Left lung (tissue), 10 donors: ENCODE measurements around the gene VAMP2. TPM values are rescaled to one million over a fixed set of nuclear protein-coding genes. Genes with fewer than 3 reads are reported as not detected.

Experiments
- ATAC-seq: fragments of 200-7000 bp; cut with Tn5 transposase; one replicate; pipeline ENCODE4 v1.9.1; 2020; ENCODE audit warnings: moderate library complexity
- DNase-seq, 4 donors: peaks; one replicate each; pipeline ENCODE4 v3.0.0-alpha.2; 2013 to 2020
- H3K27ac ChIP-seq, 2 donors: fragments of 200-600 bp; sonication (generic) in 1 of 2; one replicate each; pipeline versions ENCODE4 v1.5.0 to v1.8.0; 2020 to 2021
- H3K27me3 ChIP-seq, 2 donors: fragments of 200-600 bp; sonication (generic) in 1 of 2; one replicate each; pipeline versions ENCODE4 v1.5.0 to v1.8.0; 2020 to 2021
- H3K36me3 ChIP-seq, 2 donors: fragments of 200-600 bp; sonication (generic) in 1 of 2; one replicate each; pipeline versions ENCODE4 v1.5.0 to v1.8.0; 2020 to 2021
- H3K4me1 ChIP-seq, 2 donors: fragments of 200-600 bp; one replicate each; pipeline ENCODE4 v1.8.0; 2021
- H3K4me3 ChIP-seq, 2 donors: fragments of 200-600 bp; sonication (generic) in 1 of 2; one replicate each; pipeline versions ENCODE4 v1.5.0 to v1.8.0; 2020 to 2021; ENCODE audit warnings: mild to moderate bottlenecking in 1 of 2
- H3K9me3 ChIP-seq, 2 donors: fragments of 200-600 bp; sonication (generic) in 1 of 2; one replicate each; pipeline versions ENCODE4 v1.5.0 to v1.8.0; 2020 to 2021
- intact Hi-C, 2 donors: fragments of 100-400 bp; cut with DNase I; formaldehyde crosslinking; loops; one replicate each; pipeline versions ENCODE4 v1.11.2 to v1.14.2; 2022
- polyA plus RNA-seq, 6 donors: library from polyadenylated mRNA; unstranded; fragments of 120-200 nt; gene quantifications; one replicate each; pipeline ENCODE4 v1.2.1, GENCODE V29; 2013; ENCODE audit not compliant: insufficient read length in 6 of 6
- total RNA-seq, 2 donors: library from RNA; stranded (reverse); fragmentation: NEBNext Ultra II Directional; extraction: Animal tissue kit (Norgen Biotek cat#: 25700); gene quantifications; one replicate each; pipeline ENCODE4 v1.2.1, GENCODE V29; 2021
- TF ChIP-seq, protein P1 (sequence below), 2 donors: fragments of 200-600 bp; sonication (generic) in 1 of 2; IDR thresholded peaks; one replicate each; pipeline versions ENCODE4 v1.5.0 to v1.8.0; 2021; ENCODE audit warnings: antibody characterized with exemption in 2 of 2
- donor health status: DM: no; HTN: yes; CAD: no.
- donor health status: DM: no; HTN: no; CAD: no.

VAMP2 gene
- total and polyA plus RNA-seq, 8 donors: 48.3 to 108 (median 99.8) TPM

DNA sequence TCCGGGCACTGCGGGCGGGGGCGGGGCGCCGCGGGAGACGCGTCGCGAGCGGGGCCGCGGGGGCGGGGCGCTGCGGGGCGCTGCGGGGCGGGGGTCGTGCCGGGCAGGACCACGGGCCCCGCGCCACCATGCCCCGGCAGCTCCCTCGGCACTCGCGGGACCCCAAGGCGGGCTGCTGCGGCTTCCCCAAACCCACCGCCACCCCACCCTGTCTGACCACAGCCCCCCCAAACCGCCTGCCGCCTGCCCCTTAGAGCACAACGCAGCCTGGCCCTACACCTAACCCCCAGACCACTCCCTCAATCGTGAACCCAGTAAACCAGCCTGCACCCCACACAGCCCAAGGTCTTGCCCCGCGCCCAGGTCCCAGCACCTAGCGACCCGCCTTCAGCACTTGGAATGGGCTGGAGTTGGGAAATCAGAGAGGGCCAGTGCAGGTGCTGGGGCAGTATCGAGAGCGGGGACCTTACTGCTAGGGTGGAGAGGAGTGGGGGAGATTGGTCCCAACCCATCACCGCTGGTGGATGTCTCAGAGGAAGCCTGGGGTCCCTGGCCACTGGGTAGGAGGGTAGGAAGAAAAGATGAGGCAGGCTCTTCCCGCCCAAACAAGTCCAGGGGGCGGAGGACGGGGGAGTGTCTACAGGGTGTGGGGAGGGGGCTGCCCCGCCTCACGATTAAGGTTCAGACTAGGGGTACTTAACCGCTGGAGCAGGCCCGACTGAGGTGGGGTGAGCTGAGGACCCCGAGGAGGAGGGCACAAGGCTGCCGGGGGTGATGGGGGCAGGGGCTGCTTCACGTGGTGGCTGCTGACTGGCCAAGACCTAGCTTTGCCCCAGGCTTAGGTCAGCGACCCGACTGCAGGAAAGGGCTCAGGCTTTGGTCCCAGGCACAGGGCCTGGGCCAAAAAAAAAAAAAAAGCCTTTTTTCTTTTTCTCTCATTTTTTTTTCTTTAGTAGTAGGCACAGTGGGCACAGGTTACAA is 539 bp upstream of the VAMP2 start:
- peak; percentile 30 for ATAC-seq
- Histone ChIP-seq H3K4me3 (peak overlapping the region; percentile 87 to 99), H3K9me3 (no peaks in the 10 kb centered on the region), H3K36me3 (peaks cover 0 to 27% of the 10 kb centered on the region in 2 donors), H3K27me3 (no peaks in the 10 kb centered on the region), H3K4me1 (peaks cover 28 to 59% of the 10 kb centered on the region in 2 donors), H3K27ac (peak overlapping the region; percentile 92 to 95)
- intact Hi-C loops: no loop called here
- peak in 1 of 4 donors; percentile 41 for DNase-seq
- TF ChIP-seq, protein P1, sequence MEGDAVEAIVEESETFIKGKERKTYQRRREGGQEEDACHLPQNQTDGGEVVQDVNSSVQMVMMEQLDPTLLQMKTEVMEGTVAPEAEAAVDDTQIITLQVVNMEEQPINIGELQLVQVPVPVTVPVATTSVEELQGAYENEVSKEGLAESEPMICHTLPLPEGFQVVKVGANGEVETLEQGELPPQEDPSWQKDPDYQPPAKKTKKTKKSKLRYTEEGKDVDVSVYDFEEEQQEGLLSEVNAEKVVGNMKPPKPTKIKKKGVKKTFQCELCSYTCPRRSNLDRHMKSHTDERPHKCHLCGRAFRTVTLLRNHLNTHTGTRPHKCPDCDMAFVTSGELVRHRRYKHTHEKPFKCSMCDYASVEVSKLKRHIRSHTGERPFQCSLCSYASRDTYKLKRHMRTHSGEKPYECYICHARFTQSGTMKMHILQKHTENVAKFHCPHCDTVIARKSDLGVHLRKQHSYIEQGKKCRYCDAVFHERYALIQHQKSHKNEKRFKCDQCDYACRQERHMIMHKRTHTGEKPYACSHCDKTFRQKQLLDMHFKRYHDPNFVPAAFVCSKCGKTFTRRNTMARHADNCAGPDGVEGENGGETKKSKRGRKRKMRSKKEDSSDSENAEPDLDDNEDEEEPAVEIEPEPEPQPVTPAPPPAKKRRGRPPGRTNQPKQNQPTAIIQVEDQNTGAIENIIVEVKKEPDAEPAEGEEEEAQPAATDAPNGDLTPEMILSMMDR (IDR thresholded peaks at IDR 0.05): no peak

- peaks cover 32 to 76% of the 10 kb centered on the region in 2 donors for H3K4me1 ChIP-seq
- DNase-seq (peak in 1 of 4 donors; percentile 66), ATAC-seq (no peak)
- peak overlapping the region; percentile 92 to 95 for H3K27ac ChIP-seq
- no peaks in the 10 kb centered on the region for H3K9me3 ChIP-seq
- peaks cover 0 to 29% of the 10 kb centered on the region in 2 donors for H3K36me3 ChIP-seq
- H3K4me3 ChIP-seq: peak overlapping the region; percentile 87 to 99
- TF ChIP-seq, protein P1 (IDR thresholded peaks at IDR 0.05): no peak
- intact Hi-C loops: no loop called here
- no peaks in the 10 kb centered on the region for H3K27me3 ChIP-seq
These were observed 1.2 kb downstream of the VAMP2 start for GRCh38 chr17:8161289-8162232.

DNA sequence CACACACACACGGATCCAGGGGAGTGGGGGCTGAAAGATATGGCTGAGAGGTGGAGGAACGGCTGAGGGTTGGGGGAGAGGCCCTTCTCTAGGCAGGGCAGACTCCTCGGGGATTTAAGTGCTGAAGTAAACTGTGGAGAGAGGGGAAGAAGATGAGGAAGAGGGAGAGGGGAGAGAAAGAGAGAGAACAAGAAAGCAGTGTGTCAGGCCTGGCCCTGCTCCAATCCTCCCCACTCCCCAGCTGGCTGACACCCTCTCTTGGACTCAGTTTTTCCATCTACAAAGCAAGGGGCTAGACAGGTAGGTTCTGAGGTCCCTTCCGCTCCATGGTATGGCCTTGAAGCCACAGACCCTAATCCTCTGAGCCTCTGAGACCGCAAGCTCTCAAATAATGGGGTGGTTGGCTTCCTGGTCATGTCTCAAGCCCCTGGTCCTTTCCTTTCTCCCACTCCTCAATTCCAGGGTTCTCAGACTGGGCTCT is 2.0 kb downstream of the VAMP2 start:
- Histone ChIP-seq H3K27ac (peak overlapping the region; percentile 92 to 95), H3K9me3 (no peaks in the 10 kb centered on the region), H3K36me3 (peaks cover 0 to 29% of the 10 kb centered on the region in 2 donors), H3K4me3 (peak overlapping the region in 1 of 2 donors; percentile 99), H3K4me1 (peaks cover 32 to 79% of the 10 kb centered on the region in 2 donors), H3K27me3 (no peaks in the 10 kb centered on the region)
- DNase-seq (no peak), ATAC-seq (no peak)
- TF ChIP-seq, protein P1 (IDR thresholded peaks at IDR 0.05): no peak
- intact Hi-C loops: no loop called here

DNA sequence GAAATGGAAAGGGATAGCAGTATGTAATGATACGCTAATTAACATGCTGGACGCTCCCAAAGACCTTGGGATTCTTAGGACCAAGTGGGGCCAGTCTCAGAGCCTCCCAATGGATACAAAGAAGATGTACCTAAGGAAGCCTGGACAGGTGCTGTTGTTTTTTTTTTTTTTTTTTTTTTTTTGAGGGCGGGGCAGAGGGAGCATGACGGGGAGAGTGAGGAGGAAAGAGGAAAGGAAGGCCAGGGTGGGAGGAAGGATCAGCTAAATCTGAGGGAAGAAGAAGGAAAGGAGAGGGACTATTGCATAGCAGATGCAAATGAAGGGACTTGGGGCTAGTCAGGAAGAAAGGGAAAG is 2.5 kb downstream of the VAMP2 start:
- intact Hi-C loops: no loop called here
- H3K4me1 ChIP-seq: peaks cover 32 to 84% of the 10 kb centered on the region in 2 donors

More for the DNA sequence above, 2.5 kb downstream of the VAMP2 start:
- peak overlapping the region in 1 of 2 donors; percentile 92 for H3K27ac ChIP-seq
- peaks cover 0 to 29% of the 10 kb centered on the region in 2 donors for H3K36me3 ChIP-seq
- H3K27me3 ChIP-seq: no peaks in the 10 kb centered on the region
- no peak for DNase-seq
- no peak for ATAC-seq
- TF ChIP-seq, protein P1 (IDR thresholded peaks at IDR 0.05): no peak
- no peak overlapping the region for H3K4me3 ChIP-seq
- H3K9me3 ChIP-seq: no peaks in the 10 kb centered on the region
